CD4-positive, alpha-beta T cell treated with Interleukin-15 for 1 hour (primary cell): Measurements from ENCODE around the gene ASPDH.
"Not testable (repeated sequence)": the region's sequence is repeated elsewhere in the genome, so short reads cannot be mapped to it uniquely, and the experiment has no call there.

Experiments used
- DNase-seq: peaks from one replicate; pipeline ENCODE4 v3.0.0-alpha.2; 2020

ASPDH gene

GRCh38 chr19:50547385-50548190, 33.9 kb upstream of the ASPDH start:
- DNase-seq: no peak

DNA sequence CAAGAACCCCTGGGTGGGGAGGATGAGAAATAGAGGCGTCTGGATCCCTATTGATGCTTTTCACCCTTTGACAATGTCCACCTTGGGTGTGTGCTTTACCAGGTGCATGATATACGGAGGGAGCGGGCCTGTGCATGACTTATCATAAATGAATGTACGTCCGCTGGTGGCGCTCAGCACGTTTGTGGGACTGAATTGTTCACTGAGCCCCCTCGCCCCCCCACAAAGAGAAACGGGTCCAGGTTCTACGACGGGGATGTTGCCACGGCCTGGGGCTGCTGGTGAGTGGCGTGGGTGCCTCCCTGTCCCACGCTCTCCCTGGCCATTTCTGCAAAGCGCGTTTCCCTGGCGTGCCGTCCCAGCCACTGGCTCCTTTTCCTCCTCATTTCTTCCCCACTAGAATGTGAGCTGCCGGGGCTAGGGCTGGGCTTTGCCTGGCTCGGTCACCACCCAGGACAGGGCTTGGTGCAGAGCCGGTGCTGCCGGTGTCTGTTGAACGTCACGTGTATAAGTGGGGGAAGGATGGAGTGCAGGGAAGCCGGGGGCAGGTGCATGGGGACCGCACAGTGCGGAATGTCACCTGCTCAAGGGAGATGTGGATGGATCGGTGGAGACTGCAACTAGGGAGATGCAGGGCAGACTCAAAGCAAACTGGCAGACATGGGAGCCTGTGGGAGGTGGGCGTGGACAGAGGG, 33.0 kb upstream of the ASPDH start:
- no peak for DNase-seq

DNA sequence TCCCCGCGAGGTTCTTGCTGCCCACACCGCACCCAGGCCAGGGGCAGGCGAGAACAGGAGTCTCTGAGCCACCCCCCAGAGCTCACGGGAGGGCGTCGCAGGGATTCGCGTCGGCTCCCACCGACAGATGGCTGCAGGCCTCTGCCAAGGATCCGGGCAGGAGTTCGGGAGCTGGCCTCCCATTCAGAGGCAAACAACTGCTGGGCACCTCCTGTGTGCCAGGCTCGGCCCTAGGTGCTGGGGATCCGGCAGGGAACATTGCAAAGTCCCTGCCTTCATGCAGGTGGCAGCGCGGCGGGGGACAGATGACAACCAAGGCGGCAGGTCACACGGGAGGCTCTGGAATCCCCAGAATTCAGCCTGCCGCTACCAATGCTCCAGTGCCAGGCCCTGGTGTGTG, 29.2 kb upstream of the ASPDH start:
- DNase-seq: no peak

- peak; percentile 46 for DNase-seq
These were observed 24.1 kb upstream of the ASPDH start for GRCh38 chr19:50537769-50538230.

DNA sequence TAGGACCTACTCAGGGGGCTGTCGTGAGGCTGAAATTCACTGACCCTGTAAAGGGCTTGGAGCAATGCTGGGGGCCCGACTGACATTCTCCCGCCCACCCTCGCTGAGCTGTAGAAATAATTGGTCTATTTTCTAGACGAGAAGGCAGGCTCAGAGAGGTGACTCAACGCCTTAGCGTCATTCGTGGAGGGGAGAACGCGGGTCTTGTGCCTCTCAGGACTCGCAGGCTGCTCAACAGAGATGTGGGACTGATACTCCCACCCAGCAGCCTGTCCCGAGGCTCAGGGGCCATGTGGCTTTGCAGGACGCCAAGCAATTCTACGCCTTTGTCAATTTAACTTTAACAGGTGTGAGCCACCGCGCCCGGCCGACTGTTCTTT, 23.6 kb upstream of the ASPDH start:
- DNase-seq: no peak

- DNase-seq: no peak
These were observed 23.1 kb upstream of the ASPDH start for GRCh38 chr19:50536662-50537305.

DNA sequence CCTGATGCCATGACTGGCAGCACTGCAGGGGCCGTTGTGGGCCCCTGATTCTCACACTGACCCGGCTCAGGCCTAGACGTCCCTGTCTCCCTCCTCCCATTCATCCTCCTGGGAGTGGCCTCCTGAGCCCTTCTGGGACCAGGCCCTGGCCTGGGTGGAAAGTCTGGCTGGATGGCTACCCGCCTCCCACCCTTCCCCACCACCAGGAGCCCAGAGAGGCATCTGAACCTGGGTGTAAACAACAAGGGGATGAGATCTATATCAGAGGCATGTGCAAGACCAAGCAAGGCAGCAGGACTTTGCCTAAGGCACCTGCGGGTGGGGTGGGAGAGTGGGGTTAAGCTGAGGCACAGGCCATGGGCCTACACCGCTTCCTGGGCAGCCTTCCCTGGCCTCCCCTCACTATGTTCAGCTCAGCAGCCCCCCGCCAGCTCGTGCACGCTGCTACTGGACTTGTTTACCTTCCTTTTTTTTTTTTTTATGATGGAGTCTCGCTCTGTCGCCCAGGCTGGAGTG, 22.0 kb upstream of the ASPDH start:
- DNase-seq: no peak

GRCh38 chr19:50534478-50534877, 20.8 kb upstream of the ASPDH start:
- DNase-seq: no peak

GRCh38 chr19:50532952-50533351, 19.2 kb upstream of the ASPDH start:
- DNase-seq: no peak

DNA sequence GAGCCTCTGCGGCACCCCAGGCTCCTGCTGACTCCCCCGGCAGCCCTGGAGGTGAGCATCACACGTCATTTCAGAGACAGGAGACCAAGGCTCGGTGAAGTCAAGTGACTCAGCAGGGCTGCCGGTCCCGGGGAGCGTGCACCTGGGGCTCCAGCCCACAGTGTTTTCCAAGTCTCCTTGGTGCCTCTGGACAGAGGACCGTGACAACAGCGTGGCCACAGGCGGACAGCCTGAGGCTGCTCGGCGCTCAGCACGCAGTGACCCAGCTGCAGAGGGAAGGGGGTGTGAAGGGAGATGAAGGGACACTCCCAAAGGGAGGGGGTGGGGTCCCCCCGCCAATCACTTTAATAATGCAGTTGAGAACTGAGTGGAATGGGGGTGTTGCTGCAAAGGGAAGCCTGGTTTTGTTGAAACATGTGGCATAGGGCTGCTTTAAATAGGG, 17.5 kb upstream of the ASPDH start:
- no peak for DNase-seq

- not testable (repeated sequence) for DNase-seq
These were observed 14.3 kb upstream of the ASPDH start for GRCh38 chr19:50528052-50528451.

DNA sequence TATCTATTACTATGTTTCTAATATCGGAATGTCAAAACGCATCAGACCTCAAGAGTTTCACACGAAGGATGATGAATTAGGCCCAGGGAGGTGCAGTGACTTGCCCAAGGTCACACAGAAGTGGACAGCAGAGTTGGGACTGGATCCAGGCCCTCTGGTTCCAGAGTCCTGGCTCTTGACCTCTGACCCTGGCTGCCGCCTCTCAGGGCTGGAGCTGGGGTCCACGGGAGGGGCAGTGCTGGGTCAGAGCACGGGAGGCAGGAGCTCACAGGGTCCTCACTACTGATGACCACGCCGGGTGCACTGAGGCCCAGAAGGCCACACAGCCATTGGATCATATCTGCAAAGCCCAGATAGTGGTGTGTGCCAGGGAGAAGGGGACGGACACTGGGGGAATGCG, 9.2 kb upstream of the ASPDH start:
- no peak for DNase-seq

DNA sequence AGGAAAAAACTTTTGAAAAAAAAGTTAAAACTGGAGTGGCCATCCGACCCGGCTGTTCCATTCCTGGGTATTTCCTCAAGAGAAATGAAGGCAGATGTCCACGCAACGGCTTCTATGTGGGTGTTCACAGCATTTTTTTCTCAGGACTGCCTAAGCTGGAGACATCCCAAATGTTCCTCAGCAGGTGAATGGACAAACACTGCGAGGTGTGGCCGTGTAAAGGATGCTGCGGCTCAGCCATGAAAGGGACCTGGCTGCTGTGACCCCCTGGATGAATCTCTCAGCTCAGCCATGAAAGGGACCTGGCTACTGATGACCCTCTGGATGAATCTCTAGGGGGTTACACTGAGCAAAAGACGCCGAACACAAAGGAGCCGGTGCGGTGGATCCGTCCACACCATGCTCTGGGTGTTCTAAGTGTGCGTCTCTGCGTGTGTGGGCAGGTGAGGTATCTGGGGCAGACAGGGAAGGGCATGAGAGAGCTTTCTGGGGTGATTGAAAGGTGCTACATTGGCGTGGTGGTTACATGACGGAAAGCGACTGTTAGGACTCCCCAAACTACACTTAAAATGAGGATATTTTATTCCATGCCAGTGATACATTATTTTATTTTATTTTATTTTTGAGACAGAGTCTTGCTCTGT, 7.2 kb upstream of the ASPDH start:
- no peak for DNase-seq

- DNase-seq: no peak
These were observed 5.4 kb upstream of the ASPDH start for GRCh38 chr19:50519006-50519575.

GRCh38 chr19:50518091-50519005, 4.6 kb upstream of the ASPDH start:
- DNase-seq: no peak

DNA sequence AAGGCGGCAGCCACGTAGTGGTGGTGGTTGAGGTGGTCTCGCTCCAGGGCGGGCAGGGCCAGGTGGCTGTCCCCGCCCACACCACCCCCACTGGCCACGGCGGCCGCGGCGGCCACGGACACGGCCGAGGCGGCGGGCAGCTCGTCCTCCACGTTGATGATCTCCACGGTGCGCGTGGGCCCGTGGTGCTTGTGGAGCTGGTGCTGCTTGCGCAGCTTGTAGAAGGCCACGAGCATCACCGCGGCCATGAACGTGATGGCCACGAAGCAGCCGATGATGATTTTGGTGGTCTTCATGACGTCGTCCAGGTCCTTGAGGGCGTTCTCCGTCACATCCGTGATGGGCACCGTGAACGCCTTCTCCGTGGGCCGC, 4.0 kb upstream of the ASPDH start:
- DNase-seq: no peak

DNA sequence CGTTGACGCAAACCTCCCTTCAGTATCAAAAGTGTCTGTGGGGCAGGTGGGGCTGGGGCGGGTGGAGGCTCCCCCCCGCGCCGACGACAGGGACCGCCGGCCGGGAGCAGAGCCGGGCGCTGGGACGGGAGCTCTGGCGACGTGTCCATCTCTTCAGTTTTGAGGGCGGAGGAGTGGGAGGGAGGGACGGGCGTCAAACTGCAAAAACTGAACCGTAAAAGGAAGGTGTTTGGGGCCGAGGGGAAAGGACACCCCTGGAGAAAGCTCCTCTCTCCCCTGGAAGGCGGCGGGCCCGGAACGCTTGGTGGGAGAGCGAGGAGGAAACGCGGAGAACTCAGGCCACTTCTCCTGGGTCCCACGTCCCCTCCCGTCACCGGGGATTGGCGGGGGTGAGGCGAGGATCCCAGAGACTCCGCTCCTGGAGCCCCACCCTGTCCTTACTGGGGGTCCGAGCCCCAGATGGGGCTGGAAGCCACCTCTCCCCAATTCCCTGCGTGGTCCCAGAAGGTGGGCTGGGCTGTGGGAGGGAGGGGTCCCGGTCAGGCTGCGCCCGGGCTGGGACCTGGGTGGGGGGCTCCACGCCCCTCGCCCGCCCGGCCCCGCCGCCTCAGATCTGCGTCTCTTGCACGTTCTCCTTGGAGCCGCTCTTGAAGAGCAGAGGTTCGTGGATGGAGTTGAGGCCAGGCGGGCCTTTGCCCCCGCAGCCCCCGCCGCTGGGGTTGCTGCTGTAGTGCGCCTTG, 3.4 kb upstream of the ASPDH start:
- DNase-seq: no peak

DNA sequence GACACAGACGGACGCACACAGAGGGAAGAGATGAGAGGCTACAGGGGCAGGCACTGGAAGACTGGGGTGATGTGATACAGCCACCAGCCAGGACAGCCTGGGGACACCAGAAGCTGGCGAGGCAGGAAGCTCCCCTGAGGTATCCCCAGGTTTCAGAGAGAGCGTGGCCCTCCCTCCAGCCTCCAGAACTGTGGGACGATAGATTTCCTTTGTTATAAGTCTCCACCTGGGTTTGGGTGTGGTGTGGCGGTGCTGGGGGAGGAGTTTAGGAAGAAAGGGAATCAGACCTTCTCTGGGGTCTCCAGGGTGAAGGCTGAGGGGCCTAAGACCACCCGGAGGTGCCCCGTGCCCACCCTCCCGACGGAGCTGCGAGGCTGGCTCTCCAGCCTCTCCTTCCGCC, 2.7 kb upstream of the ASPDH start:
- no peak for DNase-seq

GRCh38 chr19:50515168-50515561, 1.5 kb upstream of the ASPDH start:
- no peak for DNase-seq

DNA sequence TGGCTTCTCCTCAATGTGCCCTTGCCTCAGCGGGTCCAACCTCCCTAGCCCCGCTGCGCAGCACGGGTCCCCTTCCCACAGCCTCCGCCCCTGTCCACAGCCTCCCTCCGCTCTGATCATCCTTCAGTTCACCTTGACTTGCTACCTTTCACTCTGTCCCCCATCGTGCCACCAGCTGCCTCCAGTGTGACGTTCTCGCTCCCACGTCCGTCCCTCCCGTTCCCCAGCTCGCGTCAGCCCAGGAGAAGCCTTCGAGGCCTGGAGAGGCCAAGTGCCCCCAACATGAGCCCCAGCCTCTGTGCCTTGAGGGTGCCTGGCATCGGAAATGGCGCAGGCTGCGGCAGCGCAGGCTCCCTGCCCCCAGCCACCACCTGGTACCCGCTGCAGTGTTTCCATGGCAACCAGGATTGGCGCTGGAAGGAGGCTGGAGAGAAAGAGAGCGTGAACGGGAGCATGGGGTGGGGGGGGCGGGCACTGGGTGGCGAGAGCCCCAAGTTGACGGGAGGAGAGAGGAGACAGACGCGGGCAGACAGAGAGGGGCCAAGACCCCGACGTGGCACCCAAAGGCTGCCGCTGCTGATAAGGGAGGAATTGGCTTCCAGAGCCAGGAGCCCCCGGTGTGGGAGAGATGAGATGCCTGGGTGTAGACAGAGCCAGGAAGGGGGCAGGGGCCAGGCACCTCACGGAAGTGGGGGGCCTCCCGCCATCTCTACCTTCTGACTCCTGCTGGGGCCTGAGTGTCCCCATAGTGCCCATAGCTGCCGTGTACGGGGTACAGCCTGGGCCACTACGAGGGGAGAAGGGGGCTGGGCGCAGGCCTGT, 844 bp upstream of the ASPDH start:
- DNase-seq: no peak
